SJCRH30 (cell line): ENCODE measurements around the gene PLPPR2. TPM values are rescaled to one million over a fixed set of nuclear protein-coding genes. Genes with fewer than 3 reads are reported as not detected.
"Not testable (repeated sequence)": the region's sequence is repeated elsewhere in the genome, so short reads cannot be mapped to it uniquely, and the experiment has no call there.

Experiments used
- DNase-seq, 2 experiments: peaks; one replicate each; pipeline ENCODE4 v3.0.0-alpha.2; 2015 to 2020
- H3K27ac ChIP-seq: fragments of 250-450 bp; sonication (Bioruptor Pico); 2 replicates; pipeline ENCODE4 v1.5.1; 2020; ENCODE audit warnings: mild to moderate bottlenecking, moderate library complexity
- H3K27me3 ChIP-seq: fragments of 250-450 bp; sonication (Bioruptor Pico); 2 replicates; pipeline ENCODE4 v1.5.1; 2020; ENCODE audit warnings: mild to moderate bottlenecking, moderate library complexity
- H3K36me3 ChIP-seq: fragments of 250-450 bp; sonication (Bioruptor Pico); 2 replicates; pipeline ENCODE4 v1.5.1; 2020; ENCODE audit warnings: mild to moderate bottlenecking, moderate library complexity
- H3K4me1 ChIP-seq: fragments of 250-450 bp; sonication (Bioruptor Pico); 2 replicates; pipeline ENCODE4 v1.5.1; 2020; ENCODE audit warnings: mild to moderate bottlenecking, moderate library complexity
- H3K4me3 ChIP-seq: fragments of 250-450 bp; sonication (Bioruptor Pico); 2 replicates; pipeline ENCODE4 v1.5.1; 2020; ENCODE audit warnings: mild to moderate bottlenecking, moderate library complexity
- H3K9me3 ChIP-seq: fragments of 250-450 bp; sonication (Bioruptor Pico); replicated peaks from 2 replicates; pipeline ENCODE4 v1.5.1; 2020; ENCODE audit warnings: mild to moderate bottlenecking, moderate library complexity
- total RNA-seq: library from RNA; depleted of rRNA; stranded (reverse); fragments of >200 nt; shearing (Covaris generic); gene quantifications from 2 replicates; pipeline ENCODE4 v1.2.3, GENCODE V29; 2014

Gene PLPPR2
- total RNA-seq, 1 experiment from 2014 or later, result 0.59 TPM

- DNase-seq, result no peak
- no peaks in the 10 kb centered on the region for H3K9me3 ChIP-seq
- peaks cover 12% of the 10 kb centered on the region; the same call in 1 of the 2 replicates for H3K27me3 ChIP-seq
- H3K27ac ChIP-seq, result no peak overlapping the region
- no peak overlapping the region for H3K4me3 ChIP-seq
- no peaks in the 10 kb centered on the region for H3K36me3 ChIP-seq
- peaks cover 4% of the 10 kb centered on the region for H3K4me1 ChIP-seq
Observed at GRCh38 chr19:11335449-11336146, 19.6 kb upstream of the PLPPR2 start.

GRCh38 chr19:11337080-11337479 lies 18.2 kb upstream of the PLPPR2 start:
- peaks cover 12% of the 10 kb centered on the region; the same call in 1 of the 2 replicates for H3K27me3 ChIP-seq

GRCh38 chr19:11338121-11338520 lies 17.1 kb upstream of the PLPPR2 start:
- Histone ChIP-seq H3K4me3 (no peak overlapping the region), H3K27ac (no peak overlapping the region), H3K27me3 (peaks cover 12% of the 10 kb centered on the region; the same call in 1 of the 2 replicates), H3K4me1 (peaks cover 4% of the 10 kb centered on the region; the same call in 1 of the 2 replicates), H3K9me3 (no peaks in the 10 kb centered on the region), H3K36me3 (no peaks in the 10 kb centered on the region)
- DNase-seq, result no peak

More at GRCh38 chr19:11337080-11337479, 18.2 kb upstream of the PLPPR2 start:
- no peaks in the 10 kb centered on the region for H3K9me3 ChIP-seq
- H3K36me3 ChIP-seq, result no peaks in the 10 kb centered on the region
- H3K4me1 ChIP-seq, result peaks cover 4% of the 10 kb centered on the region; the same call in 1 of the 2 replicates
- no peak overlapping the region for H3K4me3 ChIP-seq
- H3K27ac ChIP-seq, result no peak overlapping the region
- DNase-seq, result no peak

GRCh38 chr19:11338569-11339253 lies 16.5 kb upstream of the PLPPR2 start:
- Histone ChIP-seq H3K4me3 (no peak overlapping the region), H3K27me3 (peaks cover 12% of the 10 kb centered on the region; the same call in 1 of the 2 replicates), H3K9me3 (no peaks in the 10 kb centered on the region), H3K4me1 (peaks cover 4% of the 10 kb centered on the region; the same call in 1 of the 2 replicates), H3K27ac (no peak overlapping the region), H3K36me3 (no peaks in the 10 kb centered on the region)
- DNase-seq, result no peak

- H3K36me3 ChIP-seq, result no peaks in the 10 kb centered on the region
- no peak within 1 kb of the TSS for H3K27ac ChIP-seq
- H3K4me3 ChIP-seq, result peak within 1 kb of the TSS; percentile 34; the same call in 1 of the 2 replicates
- peaks cover 6% of the 10 kb centered on the region for H3K4me1 ChIP-seq
- no peaks in the 10 kb centered on the region for H3K9me3 ChIP-seq
- H3K27me3 ChIP-seq, result peaks cover 12% of the 10 kb centered on the region; the same call in 1 of the 2 replicates
- peak; percentile 85 to 86 for DNase-seq
Observed at GRCh38 chr19:11339254-11340098, 15.8 kb upstream of the PLPPR2 start, which contains the start of gene RAB3D. Gene RAB3D (minus strand): TSS chr19:11339657. CDS start chr19:11337399, 2,258 bp downstream.

GRCh38 chr19:11340099-11340467 lies 15.1 kb upstream of the PLPPR2 start:
- H3K4me3 ChIP-seq, H3K9me3 ChIP-seq, H3K4me1 ChIP-seq, H3K27ac ChIP-seq, DNase-seq, H3K36me3 ChIP-seq: not testable (repeated sequence)
- peaks cover 12% of the 10 kb centered on the region; the same call in 1 of the 2 replicates for H3K27me3 ChIP-seq

- Histone ChIP-seq H3K4me1 (peaks cover 12% of the 10 kb centered on the region), H3K9me3 (no peaks in the 10 kb centered on the region), H3K27me3 (peaks cover 12% of the 10 kb centered on the region; the same call in 1 of the 2 replicates), H3K4me3 (no peak overlapping the region), H3K27ac (no peak overlapping the region), H3K36me3 (no peaks in the 10 kb centered on the region)
- no peak for DNase-seq
Observed at GRCh38 chr19:11342429-11342828, 12.8 kb upstream of the PLPPR2 start.

GRCh38 chr19:11345122-11345803 lies 10.0 kb upstream of the PLPPR2 start:
- H3K4me3 ChIP-seq, result peak overlapping the region; percentile 68
- no peaks in the 10 kb centered on the region for H3K36me3 ChIP-seq
- no peaks in the 10 kb centered on the region for H3K9me3 ChIP-seq
- DNase-seq, result no peak
- no peaks in the 10 kb centered on the region for H3K27me3 ChIP-seq
- no peak overlapping the region; the same call in 1 of the 2 replicates for H3K27ac ChIP-seq
- H3K4me1 ChIP-seq, result peaks cover 8% of the 10 kb centered on the region

GRCh38 chr19:11346104-11346940 lies 8.9 kb upstream of the PLPPR2 start, which contains the start of the genes CCDC159 and TMEM205:
Gene CCDC159 (plus strand): TSS chr19:11346519. CDS start chr19:11346607, 88 bp downstream.
Gene TMEM205 (minus strand): TSS chr19:11346268. CDS start chr19:11345619, 649 bp downstream.
- Histone ChIP-seq H3K36me3 (no peaks in the 10 kb centered on the region), H3K4me1 (peaks cover 8% of the 10 kb centered on the region), H3K9me3 (no peaks in the 10 kb centered on the region), H3K27me3 (no peaks in the 10 kb centered on the region), H3K4me3 (peak within 1 kb of the TSS; percentile 68), H3K27ac (peak within 1 kb of the TSS; percentile 39; the same call in 1 of the 2 replicates)
- peak; percentile 99 for DNase-seq

- H3K4me1 ChIP-seq, result peaks cover 8% of the 10 kb centered on the region
Observed at GRCh38 chr19:11347546-11348039, 7.6 kb upstream of the PLPPR2 start.

GRCh38 chr19:11349171-11349570 lies 6.1 kb upstream of the PLPPR2 start:
- Histone ChIP-seq H3K36me3 (no peaks in the 10 kb centered on the region), H3K27ac (no peak overlapping the region), H3K4me3 (no peak overlapping the region), H3K9me3 (no peaks in the 10 kb centered on the region), H3K27me3 (no peaks in the 10 kb centered on the region), H3K4me1 (peaks cover 6% of the 10 kb centered on the region)
- no peak for DNase-seq

More at GRCh38 chr19:11347546-11348039, 7.6 kb upstream of the PLPPR2 start:
- Histone ChIP-seq H3K4me3 (no peak overlapping the region), H3K27ac (no peak overlapping the region), H3K36me3 (no peaks in the 10 kb centered on the region), H3K9me3 (no peaks in the 10 kb centered on the region), H3K27me3 (no peaks in the 10 kb centered on the region)
- no peak for DNase-seq

GRCh38 chr19:11354102-11354501 lies 1.1 kb upstream of the PLPPR2 start:
- H3K27me3 ChIP-seq, H3K27ac ChIP-seq: not testable (repeated sequence)

GRCh38 chr19:11356074-11356397 lies 804 bp downstream of the PLPPR2 start:
- no peak for DNase-seq
- no peak overlapping the region for H3K27ac ChIP-seq
- no peak overlapping the region for H3K4me3 ChIP-seq
- no peaks in the 10 kb centered on the region for H3K36me3 ChIP-seq
- H3K4me1 ChIP-seq, result no peaks in the 10 kb centered on the region
- no peaks in the 10 kb centered on the region; the same call in 1 of the 2 replicates for H3K27me3 ChIP-seq
- H3K9me3 ChIP-seq, result no peaks in the 10 kb centered on the region

More at GRCh38 chr19:11354102-11354501, 1.1 kb upstream of the PLPPR2 start:
- not testable (repeated sequence) for H3K4me3 ChIP-seq, H3K9me3 ChIP-seq, DNase-seq, H3K4me1 ChIP-seq, H3K36me3 ChIP-seq
